SK-MEL-5 (cell line): ENCODE results near the gene PARN. TPM values are rescaled to one million over a fixed set of nuclear protein-coding genes. Genes with fewer than 3 reads are reported as not detected.

Source experiments
- DNase-seq: peaks from one replicate; pipeline ENCODE4 v3.0.0-alpha.2; 2016; ENCODE audit warnings: low read depth, low spot score
- in situ Hi-C: cut with HindIII; loops from 2 replicates; pipeline ENCODE4 v1.10.0; 2016; ENCODE audit warnings: low sequenced_read_pairs, high pct_unique_total_duplicates, low pct_unique_long_range_greater_than_20kb
- total RNA-seq: library from RNA; depleted of rRNA; stranded (reverse); fragments of >200 nt; shearing (Covaris generic); gene quantifications from 2 replicates; pipeline ENCODE4 v1.2.3, GENCODE V29; 2014

Gene PARN
- total RNA-seq, 1 experiment from 2014 or later: 102 TPM

GRCh38 chr16:14514967-14515366 lies 115.1 kb downstream of the PARN start:
- in situ Hi-C loops: no loop called here
- no peak for DNase-seq

DNA sequence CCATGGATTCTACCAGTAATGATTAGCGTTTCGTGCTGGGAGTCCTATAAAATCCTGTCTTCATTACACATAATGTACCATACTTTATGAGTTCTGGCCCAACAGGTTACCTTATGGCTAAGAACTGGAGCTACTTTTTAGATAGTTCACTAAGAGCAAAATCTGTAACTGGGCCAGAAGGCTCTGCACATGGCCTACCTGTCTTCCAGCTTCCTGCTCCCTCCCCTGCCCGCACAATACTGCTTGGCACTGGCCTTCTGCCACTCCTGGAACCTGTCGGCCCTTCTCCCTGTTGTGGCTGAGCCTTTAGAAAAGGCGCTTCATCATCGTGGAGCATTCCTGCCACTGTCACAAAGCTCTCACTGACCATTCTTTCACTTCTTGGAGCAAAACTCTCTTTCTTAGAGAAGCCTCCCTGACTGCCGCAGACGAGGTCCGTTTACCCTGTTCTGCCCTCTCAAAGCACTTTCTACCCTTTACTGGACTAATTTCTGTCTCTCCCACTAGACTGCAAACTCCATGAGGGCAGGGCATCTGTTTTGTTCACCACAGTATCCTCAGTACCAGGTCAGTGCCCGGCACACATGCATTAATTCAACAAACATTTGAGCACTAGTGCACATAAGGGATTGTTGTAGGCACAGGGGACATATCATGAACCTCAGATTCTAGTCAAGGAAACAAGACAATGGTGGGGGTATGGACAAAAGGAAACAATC lies 116.5 kb downstream of the PARN start:
- DNase-seq: no peak
- in situ Hi-C loops: no loop called here

DNA sequence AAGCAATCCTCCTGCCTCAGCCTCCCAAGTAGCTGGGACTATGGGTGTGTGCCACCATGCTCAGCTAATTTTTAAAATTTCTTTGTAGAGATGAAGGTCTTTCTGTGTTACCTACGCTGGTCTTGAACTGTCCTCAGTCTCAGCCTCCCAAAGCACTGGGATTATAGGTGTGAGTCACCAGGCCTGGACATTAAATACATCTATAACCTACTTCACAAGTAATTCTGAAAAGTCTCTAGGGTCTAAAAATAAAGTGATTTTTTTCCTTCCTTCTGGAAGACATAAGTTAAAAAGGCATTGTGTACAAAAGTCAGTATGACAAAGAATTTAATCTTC lies 118.3 kb downstream of the PARN start:
- no peak for DNase-seq
- in situ Hi-C loops: no loop called here

GRCh38 chr16:14510939-14511799 lies 118.9 kb downstream of the PARN start:
- DNase-seq: peak; percentile 95
- in situ Hi-C loops: no loop called here

- in situ Hi-C loops: no loop called here
- no peak for DNase-seq
Measured at GRCh38 chr16:14510581-14510938, 119.5 kb downstream of the PARN start.

DNA sequence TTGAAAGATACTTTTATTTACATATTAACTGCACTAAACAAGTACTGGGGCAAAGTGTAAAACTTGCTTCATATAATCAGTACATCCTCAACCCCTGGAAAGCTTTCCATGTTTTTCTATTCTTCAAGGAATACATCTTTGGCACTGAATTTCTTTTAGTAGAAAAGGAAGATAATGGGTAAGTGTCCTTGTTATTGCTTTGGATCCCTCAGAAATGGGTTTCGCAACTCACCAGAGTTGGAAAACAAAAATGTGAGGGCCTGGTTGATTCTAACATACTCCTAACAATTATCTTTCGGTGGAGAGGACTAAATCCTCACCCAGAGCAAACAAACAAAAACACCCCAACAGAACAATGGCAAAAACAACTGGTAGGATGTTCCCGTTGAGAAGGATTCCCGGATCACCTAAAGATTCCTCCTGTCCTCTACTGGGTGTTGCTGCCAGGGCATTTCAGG lies 120.4 kb downstream of the PARN start:
- in situ Hi-C loops: no loop called here

GRCh38 chr16:14509055-14509454 lies 121.0 kb downstream of the PARN start:
- in situ Hi-C loops: no loop called here
- DNase-seq: no peak

More for the DNA sequence above, 120.4 kb downstream of the PARN start:
- DNase-seq: no peak

- no peak for DNase-seq
- in situ Hi-C loops: no loop called here
Measured at GRCh38 chr16:14505846-14506245, 124.2 kb downstream of the PARN start.

DNA sequence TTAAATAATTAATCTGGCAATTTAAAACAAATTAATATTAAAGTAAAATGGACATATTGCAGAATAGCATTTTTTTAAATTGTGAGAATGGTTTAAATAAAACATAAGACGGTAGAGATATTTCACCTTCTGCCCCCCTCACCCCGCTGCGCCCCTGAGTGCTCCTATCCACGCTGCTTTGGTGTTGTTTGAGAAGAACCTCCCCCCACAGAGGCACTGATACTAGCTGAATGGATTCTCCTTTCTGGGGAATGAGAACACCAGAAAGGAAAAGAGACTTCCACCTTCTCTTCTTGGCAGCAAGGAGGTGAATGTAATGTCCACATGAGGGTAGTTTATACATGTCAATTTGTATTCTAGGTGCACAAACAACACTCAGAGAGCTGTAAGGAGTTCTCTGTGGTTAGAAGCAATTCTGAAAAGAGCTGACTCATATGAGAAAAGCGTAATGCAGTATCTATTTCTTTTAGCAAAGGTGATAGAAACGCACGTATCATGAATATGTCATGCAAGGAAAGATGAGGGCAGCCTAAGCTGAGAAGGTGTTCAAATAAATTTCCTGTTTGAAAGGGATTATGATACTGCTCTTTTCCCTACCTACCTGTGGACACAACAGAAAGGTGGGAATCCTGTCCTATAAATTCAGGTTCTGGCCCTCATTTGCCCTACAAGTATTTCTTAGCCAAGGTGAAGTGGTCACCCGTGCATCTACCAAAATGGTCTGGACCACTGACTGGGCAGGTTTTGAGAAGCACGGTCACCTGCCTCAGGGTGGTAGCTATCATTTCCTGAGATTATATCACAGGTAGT lies 126.9 kb downstream of the PARN start:
- in situ Hi-C loops: no loop called here
- DNase-seq: no peak

- in situ Hi-C loops: no loop called here
- DNase-seq: no peak
Measured at GRCh38 chr16:14502256-14502875, 127.7 kb downstream of the PARN start.

- in situ Hi-C loops: no loop called here
- peak; percentile 89 for DNase-seq
Measured at GRCh38 chr16:14501331-14502255, 128.5 kb downstream of the PARN start.

DNA sequence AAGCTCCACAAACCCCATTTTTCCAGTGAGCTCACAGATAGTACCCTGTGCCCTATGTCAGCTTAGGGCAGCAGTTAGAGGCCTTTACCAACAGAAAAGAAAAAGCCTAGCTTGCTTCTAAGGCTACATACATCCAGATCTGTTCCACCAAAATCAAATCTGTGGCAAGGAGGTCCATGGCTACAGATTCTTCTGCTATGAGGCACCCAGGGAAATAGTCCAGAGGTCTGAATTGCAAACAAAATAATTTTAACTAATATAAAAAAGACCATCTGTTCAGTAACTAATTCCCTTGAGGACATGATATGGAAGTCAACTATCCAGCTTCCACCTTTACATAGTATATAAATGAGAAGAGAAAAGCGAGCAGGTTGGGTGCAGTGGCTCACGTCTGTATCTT lies 129.3 kb downstream of the PARN start:
- DNase-seq: no peak
- in situ Hi-C loops: no loop called here

GRCh38 chr16:14499110-14499509 lies 130.9 kb downstream of the PARN start:
- DNase-seq: no peak
- in situ Hi-C loops: no loop called here

DNA sequence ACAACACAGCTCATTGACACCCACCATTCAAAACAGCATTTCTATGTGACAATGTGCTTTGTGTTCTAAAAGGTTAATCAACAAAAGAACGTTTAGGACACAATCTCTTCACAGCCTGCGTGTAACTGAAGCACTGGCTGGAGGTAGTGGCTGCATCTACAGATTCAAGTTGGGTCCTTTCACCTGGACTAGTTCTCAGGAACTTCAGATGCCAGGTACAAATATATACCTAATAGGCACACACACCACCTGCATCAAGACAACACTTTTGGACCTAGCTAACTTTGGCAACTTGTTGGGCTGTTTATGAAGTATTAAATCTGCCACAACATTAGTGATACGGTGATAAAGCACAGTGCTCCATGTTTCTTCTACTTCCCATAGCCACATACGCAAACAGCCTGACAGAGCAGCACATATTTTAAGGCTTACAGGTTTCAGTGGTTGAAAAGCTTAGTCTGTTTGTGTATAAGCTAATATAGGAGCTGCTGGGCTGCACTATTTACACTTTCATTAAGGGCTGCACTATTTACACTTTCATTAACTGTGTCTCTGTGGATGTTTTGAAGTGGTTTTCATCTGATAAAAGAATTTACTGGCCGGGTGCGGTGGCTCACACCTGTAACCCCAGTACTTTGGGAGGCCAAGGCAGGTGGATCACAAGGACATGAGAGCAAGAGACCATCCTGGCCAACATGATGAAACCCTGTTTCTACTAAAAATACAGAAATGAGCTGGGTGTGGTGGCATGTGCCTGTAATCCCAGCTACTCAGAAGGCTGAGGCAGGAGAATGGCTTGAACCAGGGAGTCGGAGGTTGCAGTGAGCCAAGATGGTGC lies 132.6 kb downstream of the PARN start:
- in situ Hi-C loops: no loop called here
- peak; percentile 31 for DNase-seq

DNA sequence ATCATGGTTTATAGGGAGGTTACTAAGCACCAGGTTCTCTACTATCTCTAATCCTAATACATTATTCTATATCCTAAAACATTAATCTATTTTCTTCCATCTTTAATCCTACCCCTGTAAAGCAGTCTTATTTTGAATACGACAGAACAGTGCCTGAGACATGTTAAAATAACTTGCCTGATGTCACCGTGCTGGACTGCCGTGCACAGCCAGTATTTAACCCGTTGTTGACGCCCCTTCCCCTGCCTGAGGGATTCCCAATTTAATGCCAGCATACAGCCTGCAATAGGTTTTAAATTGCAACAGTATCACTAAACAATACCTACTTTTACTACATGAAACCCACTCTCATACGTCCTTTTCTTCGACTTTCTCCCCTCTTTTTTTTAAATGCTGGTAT lies 133.3 kb downstream of the PARN start:
- in situ Hi-C loops: no loop called here
- no peak for DNase-seq
